Ureter (tissue), 1 donor: ENCODE data around the gene DNAH10. TPM values are rescaled to one million over a fixed set of nuclear protein-coding genes. Genes with fewer than 3 reads are reported as not detected.
"Not testable (repeated sequence)": the region's sequence is repeated elsewhere in the genome, so short reads cannot be mapped to it uniquely, and the experiment has no call there.

Experiments
- DNase-seq: peaks from one replicate; pipeline ENCODE4 v3.0.0-alpha.2; 2020; ENCODE audit warnings: low spot score
- total RNA-seq: library from RNA; stranded (reverse); gene quantifications from one replicate; pipeline ENCODE4 v1.2.4, GENCODE V29; 2023
- donor health status: DM: yes; HTN: yes; CAD: no.

The DNAH10 gene
- total RNA-seq, 1 donor from 2014 or later, result 0.60 TPM

DNA sequence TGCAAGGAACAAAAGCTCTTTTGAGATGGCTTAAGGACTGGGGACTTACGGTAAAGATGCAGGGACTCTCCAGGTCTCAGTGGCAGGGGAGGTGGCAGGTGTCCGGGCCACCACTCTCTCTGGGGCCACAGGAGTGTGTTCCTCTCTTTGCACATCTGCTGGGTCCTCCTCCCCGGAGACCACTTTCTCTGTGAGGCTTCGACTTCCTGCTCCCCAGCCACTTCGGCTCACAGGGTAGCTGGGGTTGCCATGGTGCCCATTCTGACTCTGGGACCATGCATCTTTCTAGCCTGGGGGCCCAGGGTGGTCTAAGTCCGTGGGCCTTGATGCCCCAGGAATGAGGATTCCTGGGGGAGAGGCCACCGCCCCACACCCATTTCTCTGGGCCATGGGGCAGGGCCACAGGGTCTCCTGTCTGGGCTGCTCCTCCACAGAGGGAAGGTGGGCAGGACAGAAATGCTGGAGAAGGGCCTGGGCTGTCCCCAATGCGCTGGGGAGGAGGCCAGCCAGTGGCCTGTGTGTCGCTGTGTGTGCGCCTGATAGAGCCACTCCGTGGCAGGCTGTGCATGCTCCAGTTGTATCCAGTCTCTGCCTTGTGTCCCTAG lies 172.0 kb downstream of the DNAH10 start:
- DNase-seq, result no peak

DNA sequence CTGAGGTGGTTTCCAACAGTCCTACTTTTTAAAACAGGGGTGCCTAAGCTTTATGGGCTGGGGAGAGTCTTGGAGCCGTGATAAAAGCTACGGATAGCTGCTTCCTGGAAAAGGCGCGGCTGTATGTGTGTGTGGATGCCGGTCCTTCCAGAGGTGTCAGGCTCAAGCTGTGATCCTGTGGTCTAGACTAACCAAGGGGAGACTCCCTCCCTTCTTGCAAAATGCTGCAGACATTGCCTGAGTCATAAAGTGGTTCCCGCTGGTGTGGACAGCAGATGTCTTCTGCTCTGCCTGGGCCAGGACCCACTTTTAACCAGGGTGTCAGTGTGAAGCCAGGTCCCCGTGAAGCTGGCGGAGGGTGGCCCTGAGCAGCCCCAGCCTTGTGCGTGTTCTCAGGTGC lies 172.7 kb downstream of the DNAH10 start:
- DNase-seq, result no peak

DNA sequence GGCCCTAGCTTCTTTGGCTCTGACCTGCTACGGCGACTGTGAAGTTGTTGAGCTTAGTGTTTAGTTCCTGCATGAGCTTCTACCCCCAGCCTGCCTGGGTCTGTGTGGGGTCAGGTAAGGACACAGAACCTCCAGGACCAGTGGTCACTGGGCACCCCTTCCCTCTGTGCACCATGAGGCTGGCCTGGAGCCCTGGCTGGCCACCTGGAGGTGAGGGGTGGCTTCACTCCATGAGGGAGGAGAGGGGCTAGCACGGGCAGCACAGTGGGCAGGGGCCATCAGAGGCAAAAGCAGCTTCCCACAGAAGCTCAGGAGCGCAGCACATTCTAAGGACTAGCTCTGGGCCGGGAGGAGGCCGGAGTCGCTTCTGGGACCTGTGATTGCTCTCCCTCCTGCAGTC lies 173.9 kb downstream of the DNAH10 start:
- no peak for DNase-seq

DNA sequence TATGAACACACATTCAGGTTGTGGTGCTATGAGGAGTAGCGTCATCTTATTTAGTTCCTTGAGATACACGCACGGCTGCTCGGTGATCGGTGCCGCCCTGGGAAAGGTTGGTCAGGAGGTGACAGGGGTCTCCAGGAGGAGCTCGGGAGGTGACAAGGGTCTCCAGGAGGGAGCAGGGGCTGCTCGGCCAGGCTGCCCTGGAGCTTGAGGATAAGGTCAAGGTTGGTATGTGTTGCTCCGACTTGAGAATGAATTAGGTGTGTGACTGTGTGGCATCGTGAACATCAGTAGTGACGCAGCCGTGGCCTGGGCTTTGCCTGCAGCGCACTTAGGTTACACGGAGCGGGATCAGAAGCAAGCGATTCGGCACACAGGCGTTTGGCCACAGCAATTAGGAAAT lies 174.4 kb downstream of the DNAH10 start:
- DNase-seq, result no peak

DNA sequence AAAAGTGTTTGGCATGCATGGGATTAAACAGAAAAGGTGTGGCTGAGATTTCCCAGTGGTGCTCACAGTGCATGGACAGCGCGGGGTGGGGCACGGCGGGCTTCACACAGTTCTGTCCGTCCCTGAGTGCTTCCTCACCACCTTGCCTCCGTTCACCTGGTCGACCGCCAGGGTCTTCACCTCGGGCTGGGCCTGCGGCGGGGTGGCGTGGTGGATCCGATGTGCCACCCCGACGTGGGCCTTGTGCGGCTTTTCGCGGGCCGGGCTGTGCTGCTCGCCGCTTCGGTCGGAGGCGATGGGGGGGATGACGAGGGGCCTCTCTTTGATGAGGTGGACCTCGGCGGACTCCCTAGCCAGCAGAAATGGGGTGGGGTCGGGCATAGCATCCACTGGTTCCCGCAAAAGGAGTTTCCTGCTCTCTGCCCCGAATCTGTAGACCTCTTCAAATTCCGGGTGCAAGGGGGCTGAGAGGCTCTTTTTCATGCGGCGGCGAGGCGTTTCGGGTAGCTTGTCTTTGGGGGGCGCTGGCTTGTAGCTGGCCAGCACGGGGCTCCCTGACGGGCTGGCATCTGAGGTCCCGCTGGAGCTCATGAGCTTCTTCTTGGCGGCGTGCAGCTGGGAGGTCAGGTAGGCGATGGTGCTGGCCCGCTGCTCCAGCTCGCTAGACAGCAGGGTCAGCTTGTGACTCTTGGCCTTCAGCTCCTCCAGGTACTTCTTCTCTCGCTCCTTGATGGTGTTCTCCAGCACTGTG lies 175.0 kb downstream of the DNAH10 start:
- DNase-seq, result no peak

DNA sequence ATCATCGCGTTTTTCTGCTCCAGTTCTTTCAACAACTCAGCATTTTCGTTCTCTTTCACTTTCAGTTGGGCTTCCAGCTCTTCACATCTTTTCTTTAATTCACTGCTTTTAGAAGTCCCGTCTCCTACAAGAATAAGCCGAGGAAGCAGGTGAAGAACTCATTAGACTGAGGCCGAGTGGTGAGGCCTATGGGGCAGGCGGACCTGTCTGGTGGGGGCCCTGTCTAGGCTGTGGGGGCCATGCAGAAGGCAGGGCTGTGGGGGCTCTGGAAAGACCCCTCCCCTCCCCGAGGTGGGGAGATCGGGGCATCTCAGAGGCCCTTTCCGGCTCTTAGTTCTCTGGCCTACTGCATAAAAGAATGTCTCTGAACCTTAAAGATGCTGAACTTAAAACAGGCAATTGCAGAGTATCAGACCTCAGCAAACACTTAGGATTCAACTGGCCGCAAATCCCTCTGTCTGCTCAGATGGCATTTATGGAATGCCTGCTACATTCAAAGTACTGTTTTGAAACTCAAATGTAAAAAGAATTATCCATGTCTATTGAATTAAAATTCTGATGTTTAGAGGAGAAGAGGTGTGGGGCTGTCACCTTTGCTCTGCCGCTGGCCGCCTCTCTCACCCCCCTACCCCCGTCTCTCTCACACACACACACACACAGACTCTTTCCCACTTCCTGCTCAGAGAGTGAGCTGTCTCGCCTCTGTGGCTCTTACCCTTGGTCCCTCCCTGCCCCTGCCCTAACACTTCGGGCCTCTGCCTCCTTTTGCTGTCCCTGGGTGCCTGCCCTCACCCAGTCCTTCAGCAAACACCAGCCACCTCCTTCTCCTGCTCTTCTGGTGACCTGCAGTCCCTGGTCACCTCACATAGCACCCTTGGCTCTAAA lies 175.8 kb downstream of the DNAH10 start:
- DNase-seq, result no peak

DNA sequence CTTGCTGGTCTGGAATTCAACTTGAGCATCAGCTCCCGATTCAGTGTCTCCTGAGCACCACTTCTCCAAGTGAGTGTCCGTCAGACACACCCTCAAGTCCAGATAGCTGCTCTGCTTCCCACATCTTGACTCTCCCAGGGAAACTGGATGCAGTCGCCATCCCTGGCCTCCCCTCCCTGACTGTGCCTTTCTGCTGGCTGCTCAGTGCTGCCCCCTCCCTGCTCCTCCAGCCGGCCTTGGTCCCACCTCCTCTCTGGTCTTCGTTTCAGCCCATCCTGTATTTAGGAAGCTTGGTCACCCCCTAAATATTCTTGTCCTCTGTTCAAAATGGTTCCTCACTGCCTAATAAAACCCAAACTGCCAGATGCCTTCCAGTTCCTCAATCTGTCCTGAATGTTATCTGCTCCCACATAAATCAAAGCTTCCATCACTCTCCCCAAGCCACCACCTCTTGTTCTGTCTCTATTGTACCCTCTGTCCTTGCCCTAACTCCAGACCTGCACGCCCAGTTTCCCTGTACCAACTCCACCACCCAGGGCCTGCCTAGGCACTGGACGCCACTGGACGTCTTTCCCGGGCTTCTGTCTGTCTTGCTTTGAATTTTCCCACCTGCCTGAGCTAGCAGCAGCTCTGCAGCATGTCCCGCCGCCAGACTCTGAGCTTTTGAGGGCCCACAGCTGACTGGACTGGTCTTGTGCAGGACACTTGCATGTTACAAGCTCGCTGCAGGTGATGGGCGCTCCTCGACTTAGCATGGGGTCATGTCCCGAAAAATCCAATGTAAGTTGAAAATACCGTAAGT lies 176.8 kb downstream of the DNAH10 start:
- DNase-seq, result no peak

DNA sequence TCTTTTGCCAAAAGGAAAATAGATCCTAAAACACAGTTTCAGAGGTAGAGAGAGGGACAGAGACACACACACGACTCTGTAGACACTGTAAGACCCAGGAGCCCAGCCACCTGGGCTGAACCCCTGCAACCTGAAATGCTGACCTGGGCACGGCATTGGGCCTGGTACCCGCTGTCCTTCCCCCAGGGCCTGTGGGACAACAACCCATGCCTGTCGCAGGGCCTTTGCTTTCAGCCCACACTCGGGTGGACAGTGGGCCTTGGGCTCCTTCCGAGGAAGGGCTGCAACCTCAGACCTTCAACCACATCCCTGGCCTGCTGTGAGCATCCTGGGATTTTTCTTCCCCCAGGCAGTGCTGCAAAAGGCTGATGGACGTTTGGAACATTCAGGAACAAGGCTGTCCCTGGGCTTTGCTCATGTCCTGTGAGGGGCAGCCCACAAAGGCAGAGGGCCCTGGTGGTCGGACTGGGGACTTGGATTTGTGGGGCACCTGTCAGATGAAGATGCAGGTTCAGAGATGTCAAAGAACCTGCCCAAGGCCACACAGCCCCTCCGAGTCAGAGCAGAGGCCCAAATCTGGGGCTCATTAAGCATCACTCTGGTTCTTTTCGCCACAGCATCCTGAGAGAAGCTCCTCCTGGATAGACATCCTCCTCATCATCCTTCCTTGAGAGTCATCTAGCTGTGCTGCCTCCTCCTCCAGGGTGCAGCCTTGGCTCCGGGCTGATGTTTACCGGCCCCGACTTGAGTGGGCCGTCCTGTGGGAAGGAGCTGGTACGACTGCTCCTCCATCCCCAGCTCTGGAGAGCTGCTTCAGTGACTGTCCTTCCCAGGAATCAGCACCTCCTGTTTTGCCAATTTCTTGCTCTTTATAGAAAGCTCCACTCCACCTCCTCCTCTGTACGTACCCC lies 177.9 kb downstream of the DNAH10 start:
- no peak for DNase-seq

DNA sequence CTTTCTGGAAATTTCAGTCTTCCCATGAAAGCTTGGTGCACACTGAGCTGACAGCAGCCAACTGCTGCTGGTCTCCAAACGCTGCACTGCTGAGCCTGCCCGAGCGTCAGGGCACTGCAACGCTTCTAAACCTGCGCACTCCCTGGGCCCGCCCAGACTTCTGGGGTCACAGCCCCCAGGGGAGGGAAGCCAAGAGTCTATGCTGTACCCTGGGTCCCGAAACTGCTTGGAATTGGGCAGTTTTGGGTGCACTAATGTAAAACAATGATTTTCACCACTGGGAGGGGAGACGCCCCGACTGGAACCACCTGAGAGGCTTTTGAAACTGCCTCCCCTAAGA lies 178.5 kb downstream of the DNAH10 start:
- no peak for DNase-seq

DNA sequence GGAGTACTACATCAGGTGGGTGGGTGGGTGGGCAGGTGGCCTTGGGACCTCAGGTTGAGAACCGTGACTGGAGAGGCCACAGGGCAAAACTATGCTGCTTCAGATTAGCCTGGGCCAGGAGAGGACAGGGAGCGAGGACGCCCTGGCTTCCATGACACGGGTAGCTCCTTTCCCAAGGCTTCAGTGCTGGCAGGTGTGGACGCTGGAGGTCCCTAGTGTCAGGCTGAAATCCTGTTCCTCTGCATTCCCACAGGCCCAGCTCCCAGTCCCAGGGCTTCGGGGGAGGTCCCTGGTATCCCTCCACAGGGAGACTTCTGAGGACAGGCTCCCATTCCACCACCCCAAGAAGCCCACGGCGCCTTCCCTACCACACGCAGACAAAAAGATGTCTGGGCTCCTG lies 178.9 kb downstream of the DNAH10 start:
- no peak for DNase-seq

DNA sequence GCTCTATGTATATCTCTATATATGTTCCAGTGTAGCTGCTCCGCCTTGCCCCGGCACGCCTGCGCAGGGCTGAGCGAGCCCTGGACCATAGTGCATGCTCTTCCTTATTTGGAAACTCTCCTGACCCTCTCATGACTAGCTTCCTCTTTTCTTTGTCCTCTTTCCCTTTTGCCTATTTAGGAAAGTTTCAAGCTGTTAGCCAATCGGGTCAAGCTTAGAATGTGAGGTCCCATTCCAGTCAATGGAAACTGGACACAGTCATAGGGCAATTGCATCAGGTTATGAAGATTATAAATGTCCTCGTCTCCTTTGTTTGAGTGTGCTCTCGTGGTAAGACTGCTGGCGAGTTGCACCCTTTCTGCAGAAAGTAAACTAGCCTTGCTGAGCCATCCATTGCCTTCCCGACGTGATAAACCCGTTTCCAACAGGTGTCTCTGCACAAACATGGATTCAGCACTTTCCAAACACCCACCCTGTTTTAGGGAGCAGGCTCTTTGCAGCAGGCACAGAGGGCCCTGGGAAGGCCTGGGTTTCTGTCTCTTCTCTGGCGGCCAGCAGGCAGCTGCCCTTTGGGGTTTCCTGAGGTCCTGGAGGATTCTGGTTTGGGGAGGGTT lies 179.6 kb downstream of the DNAH10 start:
- no peak for DNase-seq

DNA sequence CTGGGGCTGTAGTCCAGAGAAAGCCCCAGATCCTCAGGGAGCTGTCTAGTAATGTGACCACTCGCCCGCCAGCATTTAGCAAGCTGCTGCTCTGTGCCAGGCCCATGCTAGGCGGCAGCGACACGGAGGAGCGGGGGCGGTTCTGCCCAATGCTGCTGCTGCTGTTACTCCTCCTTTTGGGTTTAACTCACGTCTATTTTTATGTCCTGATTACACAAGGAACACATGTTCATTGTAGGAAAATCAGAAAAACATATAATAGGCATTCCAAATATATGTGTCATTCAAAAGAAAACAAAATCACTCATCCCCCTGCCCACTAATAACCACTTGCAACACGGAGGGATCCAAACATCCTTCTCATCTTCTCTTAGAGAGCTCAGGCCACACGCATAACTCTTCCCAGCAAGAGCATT lies 180.1 kb downstream of the DNAH10 start:
- DNase-seq, result no peak

DNA sequence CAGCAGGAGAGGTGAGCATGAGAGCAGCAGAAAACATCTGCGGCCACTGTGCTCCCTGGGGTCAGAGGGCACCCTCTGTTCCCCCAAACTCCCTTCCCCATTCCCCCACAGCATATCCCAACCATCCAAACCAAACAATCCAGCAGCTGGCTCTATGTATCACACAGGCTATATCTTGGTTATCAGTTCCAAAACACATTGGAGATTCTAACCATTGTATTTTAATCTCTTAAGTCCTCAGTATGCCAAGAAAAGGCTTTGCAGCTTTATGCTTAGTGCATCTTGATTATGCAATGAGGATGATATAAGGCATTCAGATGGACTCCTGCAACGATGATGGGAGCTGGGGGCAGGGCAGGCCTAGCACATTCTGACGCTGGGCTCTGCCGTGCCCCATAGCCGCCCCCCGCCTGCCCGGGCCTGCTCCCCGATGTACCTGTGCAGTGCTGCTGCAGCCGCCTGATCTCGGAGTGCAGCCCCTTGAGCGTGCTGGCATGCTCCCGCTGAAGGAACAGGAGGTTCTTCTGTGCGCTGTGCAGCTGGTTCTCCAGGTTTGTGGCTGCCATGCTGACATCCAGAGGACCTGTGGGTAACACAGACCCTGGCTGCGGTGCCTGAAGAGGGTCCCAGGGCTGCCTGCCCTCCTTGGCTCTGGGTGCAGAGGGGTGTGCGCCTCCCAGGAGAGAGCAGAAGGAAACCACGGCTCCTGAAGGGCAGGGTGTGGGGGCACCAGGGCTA lies 181.0 kb downstream of the DNAH10 start:
- no peak for DNase-seq

DNA sequence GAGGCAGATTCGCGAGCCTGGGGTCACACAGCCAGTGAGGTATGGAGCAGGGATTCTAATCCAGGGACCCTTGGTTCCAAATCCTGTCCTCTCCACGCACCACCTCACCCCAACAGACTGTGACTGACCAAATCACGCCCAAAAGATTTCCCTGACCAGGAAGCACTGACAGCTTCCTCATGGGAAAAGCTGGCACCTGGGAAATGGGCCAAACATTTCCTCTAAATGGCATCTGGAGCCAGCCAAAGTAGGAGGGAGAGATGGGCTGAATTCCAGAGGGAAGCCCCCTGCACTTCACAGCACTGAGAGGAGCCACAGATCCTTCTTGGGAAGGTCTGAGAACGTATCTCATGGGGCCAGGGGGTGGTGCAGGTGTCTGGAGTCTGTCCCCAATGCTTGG lies 181.7 kb downstream of the DNAH10 start:
- no peak for DNase-seq

DNA sequence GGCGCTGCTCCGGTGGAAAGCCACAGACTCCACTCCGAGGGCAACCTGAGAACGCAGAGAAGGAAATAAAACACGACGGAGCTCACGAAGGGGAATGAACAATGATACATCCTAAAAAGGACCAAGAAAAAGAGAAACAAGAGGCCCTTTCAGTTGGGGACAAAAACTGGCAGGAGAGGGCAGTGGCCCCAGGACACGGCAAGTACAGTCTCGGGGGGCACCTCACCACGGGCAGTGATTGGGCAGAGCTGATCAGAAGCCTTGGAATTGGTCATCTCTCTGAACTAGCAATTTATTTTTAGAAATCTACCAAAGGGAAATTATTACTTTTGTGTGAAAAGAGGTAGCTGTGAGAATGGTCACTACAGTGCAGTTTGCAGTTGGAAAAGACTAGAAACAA lies 182.6 kb downstream of the DNAH10 start:
- no peak for DNase-seq

DNA sequence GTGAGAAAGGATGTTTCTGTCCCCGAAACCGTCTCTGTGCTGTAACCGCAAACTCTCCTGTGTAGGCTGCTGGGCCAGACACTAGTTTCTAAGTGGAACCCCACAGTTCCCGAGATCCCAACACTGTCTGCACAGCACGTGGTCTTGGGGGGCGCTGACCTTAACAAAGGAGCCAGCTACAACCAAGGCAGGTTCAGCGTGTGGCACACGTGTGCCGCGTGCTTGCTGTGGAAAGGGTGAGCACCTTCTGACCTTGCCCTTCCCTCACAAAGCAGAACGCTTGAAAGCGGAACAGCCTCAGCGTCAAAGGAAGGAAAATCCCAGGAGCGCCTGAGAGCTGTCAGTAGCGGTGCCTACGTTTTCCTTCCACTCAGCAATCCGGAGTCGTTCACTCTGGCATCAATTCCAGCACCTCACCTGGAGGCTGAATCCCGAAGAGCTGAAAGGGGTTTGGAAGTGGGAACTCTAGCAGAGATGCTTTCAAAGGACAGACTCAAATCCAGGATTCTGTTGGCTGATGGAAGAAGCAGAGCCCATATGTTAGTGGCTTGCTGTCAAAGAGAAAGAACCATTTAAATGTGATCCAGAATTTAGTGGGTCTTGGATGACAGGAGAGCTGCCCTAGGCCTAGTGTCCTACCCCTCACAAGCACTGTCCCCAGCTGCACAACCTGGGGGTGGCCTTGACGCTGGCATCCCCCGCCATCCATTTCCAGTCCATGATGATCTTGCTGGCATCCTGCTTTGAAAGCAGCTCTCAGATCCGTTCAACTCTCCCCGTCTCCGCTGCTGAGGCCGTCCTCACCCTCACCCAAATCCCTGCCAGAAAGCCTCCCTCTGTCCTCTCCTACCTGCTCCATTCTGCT lies 183.4 kb downstream of the DNAH10 start:
- DNase-seq, result no peak

DNA sequence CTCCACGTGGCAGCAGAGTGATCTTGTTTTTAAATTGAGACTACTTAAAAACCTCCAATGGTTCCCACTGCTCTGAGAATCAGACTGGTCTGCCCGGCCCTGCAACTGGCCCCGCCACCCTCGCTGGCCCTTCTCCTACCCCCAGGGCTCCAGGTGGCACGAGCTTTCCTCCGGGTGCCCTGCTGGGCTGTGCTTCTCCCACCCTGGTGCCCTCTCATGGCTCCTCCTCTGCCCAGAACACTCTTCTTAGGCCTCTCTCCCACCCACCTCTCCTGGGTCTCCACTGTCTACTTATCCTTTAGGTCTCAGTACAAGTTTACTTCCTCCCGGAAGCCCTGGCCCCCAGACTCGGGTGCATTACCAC lies 184.0 kb downstream of the DNAH10 start:
- no peak for DNase-seq

DNA sequence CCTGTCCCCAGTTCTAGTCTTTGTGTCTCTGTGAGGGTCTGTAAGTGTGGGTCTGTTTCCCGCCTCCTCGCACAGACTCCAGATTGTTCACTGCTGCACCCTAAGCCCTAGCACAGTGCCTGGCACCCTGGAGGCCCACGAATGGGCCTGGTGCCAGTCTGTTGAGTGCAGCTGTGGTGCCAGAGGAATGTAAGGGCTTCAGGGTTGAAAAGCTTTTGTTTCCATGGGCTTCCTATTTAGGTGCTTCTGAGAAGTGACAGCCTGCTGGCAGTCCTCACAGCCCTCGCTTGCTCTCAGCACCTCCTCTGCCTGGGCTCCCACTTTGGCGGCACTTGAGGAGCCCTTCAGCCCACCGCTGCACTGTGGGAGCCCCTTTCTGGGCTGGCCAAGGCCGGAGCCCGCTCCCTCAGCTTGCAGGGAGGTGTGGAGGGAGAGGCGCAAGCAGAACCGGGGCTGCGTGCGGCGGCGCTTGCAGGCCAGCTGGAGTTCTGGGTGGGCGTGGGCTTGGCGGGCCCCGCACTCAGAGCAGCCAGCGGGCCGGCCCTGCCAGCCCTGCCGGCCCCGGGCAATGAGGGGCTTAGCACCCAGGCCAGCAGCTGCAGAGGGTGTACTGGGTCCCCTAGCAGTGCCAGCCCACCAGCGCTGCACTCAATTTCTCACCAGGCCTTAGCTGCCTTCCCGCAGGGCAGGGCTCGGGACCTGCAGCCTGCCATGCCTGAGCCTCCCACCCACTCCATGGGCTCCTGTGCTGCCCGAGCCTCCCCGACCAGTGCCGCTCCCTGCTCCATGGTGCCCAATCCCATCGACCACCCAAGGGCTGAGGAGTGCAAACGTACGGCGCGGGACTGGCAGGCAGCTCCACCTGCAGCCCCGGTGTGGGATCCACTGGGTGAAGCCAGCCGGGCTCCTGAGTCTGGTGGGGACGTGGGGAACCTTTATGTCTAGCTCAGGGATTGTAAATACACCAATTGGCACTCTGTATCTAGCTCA lies 184.7 kb downstream of the DNAH10 start:
- DNase-seq, result not testable (repeated sequence)
